Hindlimb muscle (tissue), 1 donor: ENCODE data around the gene MPV17. TPM values are rescaled to one million over a fixed set of nuclear protein-coding genes. Genes with fewer than 3 reads are reported as not detected.
A peak's percentile ranks its signal among the peaks of the same experiment; 100 is the strongest.
"Not testable (repeated sequence)": the region's sequence is repeated elsewhere in the genome, so short reads cannot be mapped to it uniquely, and the experiment has no call there.

Experiments
- DNase-seq: peaks from one replicate; pipeline ENCODE4 v3.0.0-alpha.2; 2013
- polyA plus RNA-seq: library from polyadenylated mRNA; unstranded; fragments of 120-200 nt; gene quantifications from one replicate; pipeline ENCODE4 v1.2.1, GENCODE V29; 2013; ENCODE audit not compliant: insufficient read length

MPV17 gene, protein sequence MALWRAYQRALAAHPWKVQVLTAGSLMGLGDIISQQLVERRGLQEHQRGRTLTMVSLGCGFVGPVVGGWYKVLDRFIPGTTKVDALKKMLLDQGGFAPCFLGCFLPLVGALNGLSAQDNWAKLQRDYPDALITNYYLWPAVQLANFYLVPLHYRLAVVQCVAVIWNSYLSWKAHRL
- 46.8 TPM for polyA plus RNA-seq

DNA sequence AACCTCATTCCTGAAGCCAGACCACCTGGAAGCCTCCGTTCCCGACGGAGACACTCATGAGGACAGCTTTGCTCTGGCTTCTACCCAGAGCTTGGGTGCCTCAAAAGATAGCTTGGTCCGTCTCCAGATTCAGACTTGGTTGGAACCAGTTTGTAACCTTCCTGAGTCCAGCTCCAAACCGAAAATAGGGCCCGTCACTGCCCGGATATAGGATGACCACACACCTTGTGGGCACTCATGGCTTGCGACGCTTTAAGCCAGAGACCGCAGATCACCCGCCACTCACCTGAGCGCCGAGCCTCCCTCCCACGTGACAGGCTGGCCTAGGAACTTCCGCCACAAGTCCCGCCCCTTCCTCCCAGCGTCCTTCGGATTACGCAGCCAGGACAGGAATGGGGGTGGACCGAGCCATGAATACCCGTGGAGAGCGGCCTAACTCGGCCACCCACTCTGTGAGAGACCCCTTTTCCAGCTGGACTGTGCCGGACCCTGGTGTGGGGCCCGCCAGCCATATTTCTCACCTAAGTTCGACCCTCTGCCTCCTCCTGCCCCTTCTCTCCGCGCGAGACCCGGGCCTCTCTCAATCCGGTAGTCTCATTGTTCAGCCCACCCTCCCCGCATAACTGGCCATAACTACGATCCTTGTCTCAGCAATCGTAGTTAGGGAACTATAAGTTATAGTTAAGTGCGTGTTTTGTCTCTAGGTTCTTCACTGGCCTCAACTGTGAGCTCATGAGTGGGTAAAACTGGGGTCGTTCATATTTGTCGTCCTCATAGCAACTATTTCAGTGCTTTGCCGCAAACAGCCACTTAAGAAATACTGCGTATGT lies at the start of gene MPV17:
Gene MPV17, minus strand, starts transcription at position 332 of the 830 bp plus-strand sequence. CDS start 580 bp downstream, outside the sequence.
- DNase-seq, result peak; percentile 92

DNA sequence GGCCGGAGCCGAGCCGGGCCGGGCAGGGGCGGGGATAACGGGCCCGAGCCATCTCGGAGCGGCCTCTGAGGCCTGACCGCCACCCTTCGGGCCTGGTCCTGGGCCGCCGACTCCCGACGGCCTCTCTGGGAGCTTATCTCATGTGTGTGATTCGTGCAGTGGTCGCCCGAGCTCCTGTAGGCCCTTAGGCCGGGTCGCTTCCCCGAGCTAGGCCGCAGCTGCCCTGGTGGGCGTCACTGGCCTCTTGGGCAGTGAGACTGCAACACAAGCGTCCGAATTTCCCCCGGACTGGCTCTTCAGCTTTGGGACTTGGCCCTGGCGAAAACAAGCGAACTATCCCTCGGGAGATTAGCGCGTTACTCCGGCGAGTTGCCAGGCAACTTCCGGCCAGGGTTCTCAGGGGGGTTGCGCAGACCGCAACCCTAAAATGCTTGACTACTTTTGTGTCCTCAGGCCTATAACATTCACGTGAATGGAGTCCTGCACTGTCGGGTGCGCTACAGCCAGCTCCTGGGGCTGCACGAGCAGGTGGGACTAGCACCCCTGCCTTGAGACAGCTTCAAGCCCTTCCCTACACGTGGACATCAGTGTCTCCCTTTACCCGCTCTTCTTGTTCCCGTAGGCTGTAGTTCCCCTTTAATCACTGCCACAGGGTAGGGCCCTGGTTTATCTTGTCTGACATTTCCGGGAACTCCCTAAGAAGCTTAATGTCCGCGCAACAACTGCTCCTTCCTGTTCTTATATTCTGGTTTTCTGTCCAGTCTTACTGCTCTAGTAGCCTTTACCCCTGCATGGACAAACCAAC lies 48.1 kb upstream of the MPV17 start:
- no peak for DNase-seq

DNA sequence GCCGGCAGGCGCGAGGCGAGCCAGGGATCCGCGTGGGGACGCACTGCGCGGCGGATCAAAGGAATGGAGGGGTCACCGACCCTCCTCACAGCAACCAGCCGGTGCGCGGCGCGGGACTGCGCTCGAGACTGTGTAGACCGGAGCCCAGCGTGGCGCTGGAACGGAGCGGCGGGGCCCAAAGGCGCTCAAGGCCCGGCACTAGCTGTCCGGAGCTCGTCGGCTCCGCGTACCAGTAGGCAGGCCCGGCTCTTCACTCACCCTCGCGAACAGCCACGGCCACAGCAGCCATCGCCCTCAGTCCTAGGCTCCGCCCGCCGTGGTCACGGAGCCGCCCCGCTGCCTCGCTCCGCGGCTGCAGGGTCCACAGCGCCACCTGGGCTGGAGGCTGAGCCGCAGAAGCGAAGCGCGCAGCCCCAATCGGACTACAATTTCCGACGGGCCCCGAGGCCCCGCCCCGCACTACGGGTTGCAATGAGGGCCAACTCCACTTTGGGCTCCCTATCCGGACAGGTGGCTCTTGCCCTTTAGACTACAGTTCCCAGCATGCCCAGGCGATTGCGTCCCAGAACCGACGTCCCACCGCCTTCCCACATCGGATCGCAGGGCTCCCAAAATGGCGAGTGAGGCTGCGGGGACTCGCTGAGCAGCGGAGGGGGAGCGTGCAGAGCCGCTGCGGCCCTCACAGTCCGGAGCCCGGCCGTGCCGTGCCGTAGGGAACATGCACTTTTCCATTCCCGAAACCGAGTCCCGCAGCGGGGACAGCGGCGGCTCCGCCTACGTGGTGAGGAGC lies 47.3 kb upstream of the MPV17 start, which contains the start of the genes EIF2B4 and SNX17:
Gene EIF2B4, minus strand, starts transcription at position 313 of the 790 bp plus-strand sequence. Its CDS starts 24 bp downstream, at position 289.
Gene SNX17, plus strand, starts transcription at position 591 of the 790 bp plus-strand sequence. Its CDS starts 128 bp downstream, at position 719.
- DNase-seq, result peak; percentile 99

DNA sequence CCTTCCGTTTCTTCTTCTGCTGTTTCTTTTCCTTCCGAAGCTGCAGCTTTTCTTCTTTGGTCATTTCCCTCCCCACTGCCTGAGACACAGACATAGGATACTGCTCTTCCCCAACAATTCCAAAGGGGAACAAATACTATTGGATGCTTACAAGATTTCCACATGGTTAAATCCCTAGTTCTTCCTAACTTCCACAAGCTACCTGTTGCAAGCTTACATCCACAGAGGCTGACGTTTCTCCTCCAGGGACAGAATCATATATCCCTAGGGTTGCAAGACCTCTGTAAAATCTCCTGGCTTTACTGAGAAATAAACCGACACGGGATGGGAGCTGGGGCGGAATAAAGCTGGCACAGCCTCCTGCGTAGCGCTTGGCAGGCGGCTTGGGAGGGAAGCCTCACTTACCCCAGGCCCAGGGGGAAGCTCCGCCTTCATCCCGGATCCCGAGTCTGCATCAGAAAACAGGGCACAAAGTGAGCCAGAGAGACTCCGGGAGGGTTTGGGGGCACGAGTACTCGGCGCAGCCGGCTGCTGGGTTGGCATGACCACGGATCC lies 46.7 kb upstream of the MPV17 start:
- no peak for DNase-seq

DNA sequence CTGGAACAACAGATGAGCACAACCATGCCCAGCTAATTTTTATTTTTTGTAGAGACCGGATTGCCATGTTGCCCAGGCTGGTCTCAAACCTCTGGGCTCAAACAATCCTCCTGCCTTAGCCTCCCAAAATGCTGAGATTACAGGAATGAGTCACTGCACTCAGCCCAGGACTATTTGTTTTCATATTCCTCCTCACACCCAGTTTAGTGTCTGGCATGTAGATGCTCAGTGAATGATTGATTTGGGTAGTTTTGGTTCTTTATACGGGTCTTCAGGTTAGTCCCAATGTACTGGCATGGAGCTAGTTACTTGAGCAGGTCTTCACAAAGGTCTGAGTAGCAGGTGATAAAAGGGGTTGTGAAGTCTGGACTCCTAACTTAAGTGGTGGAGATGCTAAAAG lies 41.0 kb upstream of the MPV17 start:
- no peak for DNase-seq

DNA sequence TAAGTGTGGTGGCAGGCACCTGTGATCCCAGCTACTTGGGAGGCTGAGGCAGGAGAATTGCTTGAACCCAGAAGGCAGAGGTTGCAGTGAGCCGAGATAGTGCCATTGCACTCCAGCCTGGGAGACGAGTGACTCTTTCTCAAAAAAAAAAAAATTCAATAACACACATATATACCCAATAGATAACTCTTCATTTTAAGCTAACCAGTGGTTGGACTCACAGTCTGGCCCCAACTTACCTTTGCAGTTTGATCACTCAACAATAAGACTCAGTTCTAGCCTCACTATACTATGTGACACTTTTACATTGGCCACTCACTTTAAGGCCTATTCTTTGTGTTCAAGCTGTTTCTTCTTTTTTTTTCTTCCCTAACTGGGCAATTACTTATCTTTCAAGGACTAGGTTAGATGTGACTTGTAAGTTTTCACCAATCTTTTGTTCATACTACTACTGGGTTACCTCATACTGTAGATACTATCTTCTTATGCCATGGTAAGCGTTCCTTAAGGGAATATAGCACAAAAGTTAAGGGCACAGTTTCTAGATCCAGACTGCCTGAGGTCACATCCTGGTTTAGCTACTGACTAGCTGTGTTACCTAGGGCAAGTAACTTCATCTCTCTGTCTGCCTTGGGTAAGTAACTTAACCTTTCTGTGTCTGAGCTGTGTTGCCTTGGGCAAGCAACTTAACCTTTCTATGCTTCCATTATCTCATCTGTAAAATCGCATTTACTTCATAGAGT lies 40.0 kb upstream of the MPV17 start:
- DNase-seq, result no peak

DNA sequence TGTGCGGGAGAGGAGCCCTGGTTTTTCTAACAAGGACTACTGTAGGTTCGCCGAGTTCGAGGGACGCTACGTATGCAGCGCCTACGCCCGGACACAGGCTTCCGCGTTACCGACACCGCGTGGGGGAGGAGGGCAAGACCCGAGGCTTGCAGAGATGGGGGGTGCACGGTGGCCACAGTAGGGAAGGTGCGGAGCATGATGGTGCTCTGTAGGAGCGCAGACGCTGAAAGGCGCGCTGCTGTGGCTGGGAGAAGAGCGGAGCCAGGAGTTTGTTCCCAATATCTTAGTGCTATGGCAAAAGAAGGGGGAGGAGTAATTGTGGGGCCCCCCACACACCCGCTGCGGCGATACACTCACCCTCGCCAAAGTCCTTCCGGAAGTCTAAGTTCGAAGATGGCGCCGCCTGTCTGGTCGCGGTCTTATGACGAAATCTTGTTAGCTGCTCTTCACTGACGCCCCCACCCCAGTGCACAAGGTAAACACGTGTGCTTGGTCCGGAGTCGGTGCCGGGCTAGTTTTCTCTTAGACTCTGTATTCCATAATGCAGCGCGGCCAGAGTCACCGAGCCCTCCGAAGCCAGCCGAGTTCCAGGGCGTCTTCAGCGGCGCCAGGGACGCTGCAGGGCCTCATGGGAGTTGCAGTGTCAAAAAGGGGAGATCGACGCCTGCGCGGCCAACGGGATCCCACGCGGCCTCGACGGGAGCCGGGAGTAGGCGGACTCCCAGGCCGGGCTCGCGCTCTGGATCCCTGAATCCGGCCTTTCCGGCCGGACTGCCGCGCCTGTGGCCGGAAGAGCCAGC lies 33.7 kb upstream of the MPV17 start, which contains the start of gene GTF3C2:
Gene GTF3C2, minus strand, starts transcription at position 383 of the 800 bp plus-strand sequence. CDS start 13,210 bp downstream, outside the sequence.
- DNase-seq, result peak; percentile 96

DNA sequence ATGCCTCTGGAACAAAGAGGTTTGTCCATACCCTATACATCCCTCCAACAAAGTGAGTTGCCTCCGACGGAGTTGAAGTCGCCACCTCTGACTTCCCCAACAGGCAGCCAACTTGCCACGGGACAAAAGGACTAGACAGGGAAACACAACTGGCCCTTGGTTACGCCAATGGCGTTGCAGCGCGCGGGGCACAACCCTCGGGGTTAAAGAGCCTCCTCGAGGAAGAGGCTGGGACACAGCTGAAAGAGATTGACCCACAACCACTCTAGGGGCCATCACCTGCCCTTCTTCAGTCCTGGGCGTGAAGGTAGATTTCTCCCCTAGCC lies 33.1 kb upstream of the MPV17 start:
- DNase-seq, result no peak

DNA sequence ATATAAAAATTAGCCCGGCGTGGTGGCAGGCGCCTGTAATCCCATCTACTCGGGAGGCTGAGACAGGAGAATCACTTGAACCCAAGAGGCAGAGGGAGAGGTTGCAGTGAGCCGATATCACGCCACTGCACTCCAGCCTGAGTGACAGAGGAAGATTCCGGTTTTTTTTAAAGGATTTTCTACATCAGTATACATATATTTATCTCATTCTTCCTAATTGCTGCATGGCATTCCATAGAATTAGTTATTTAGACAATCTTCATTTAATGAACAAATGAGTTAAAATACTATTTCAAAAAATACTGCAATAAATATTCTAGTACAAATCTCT lies 31.7 kb upstream of the MPV17 start:
- no peak for DNase-seq

DNA sequence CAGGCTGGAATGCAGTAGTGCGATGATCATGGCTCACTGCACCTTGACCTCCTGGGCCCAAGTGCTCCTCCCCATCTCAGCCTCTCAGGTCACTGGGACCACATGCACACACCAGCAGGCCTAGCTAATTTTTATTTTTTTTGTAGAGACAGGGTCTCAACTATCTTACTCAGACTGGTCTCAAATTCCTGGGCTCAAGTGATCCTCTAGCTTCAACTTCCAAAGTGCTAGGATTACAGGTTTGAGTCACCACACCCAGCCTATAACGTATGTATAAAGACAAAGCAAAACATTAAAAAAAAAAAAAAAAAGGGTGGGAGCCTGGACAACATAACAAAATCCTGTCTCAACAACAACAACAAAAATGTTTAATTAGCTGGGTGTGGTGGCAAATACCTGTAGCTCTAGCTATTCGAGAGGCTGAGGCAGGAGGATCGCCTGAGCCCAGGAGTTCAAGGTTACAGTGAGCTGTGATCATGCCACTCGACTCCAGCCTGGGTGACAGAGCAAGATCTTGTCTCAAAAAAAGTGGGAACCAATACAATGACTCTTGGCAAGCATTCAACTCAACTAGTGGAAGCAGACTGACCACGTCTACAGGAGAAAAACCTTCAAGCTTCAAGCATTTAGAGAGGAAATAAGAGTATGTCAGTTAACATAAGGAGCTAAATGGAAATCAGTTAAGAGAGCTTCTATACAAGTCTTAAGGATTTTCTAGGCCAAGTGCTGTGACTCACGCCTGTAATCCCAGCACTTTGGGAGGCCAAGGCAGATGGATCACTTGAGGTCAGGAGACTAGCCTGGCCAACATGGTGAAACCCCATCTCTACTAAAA lies 31.1 kb upstream of the MPV17 start:
- no peak for DNase-seq

DNA sequence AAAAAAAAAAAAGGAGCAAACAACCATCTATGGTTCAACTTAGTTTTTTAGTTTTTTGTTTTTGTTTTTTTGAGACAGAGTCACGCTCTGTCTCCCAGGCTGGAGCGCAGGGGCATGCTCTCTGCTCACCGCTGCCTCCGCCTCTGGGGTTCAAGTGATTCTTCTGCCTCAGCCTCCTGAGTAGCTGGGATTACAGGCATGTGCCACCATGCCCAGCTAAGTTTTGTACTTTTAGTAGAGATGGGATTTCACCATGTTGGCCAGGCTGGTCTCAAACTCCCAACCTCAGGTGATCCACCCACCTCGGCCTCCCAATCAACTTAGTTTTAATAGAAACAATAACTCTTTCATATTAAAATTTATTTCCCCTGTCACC lies 30.5 kb upstream of the MPV17 start:
- DNase-seq, result not testable (repeated sequence)

DNA sequence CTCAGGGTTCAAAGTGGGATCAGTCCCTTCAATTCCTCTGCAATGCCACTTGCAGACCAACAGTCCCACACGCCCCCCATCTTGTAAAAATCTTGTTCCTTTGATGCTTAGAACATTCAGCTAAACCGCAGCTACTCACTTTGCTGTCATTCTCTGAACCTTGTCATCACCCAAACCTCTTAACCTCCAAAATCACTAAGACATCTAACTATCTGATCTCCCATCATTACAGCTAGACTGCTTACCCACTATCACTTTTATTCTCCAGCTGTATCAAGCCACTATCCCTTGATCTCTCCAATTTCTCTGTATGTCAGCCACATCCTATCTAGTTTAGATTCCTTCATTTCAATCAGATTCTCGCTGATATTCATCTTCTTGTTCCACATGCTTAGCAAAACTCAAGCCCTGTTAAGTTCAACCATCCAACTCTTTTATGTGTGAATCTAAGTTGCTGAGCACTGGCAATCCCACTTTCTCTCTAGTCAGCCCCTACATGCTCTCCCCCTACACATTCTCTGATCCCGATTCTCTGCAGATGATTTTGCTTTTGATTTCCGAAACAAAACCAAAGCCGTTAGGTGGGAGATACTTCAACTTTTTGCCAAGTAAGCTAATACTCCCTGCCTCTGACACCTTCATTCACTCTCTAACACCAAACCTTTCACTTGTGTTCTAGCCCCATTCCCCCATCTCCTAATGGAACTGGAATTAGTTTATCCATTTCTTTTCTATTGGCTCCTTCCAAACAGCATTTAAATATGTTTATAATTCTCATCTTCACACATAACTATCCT lies 29.1 kb upstream of the MPV17 start:
- DNase-seq, result no peak

DNA sequence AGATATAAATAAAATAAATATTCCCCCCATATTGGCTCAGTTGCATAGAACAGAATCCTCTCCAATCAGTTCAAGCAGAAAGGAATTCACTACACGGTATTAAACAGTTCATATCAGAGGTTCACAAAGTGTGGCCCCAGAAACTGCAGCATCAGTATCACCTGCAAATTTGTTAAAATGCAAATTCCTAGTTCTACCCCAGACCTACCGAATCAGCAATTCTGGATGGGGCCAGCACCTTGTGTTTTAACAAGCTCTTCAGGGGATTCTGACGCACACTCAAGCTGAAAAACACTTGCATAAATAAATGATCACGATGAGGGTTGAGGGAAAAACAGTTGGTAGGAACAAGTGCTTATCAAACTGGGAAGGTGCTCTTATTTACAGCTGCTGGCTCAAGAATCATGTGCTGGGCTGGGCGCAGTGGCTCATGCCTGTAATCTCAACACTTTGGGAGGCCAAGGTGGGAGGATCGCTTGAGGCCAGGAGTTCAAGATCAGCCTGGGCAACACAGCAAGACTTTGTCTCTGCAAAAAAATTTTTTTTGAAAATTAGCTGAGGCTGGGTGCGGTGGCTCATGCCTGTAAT lies 27.3 kb upstream of the MPV17 start:
- no peak for DNase-seq

DNA sequence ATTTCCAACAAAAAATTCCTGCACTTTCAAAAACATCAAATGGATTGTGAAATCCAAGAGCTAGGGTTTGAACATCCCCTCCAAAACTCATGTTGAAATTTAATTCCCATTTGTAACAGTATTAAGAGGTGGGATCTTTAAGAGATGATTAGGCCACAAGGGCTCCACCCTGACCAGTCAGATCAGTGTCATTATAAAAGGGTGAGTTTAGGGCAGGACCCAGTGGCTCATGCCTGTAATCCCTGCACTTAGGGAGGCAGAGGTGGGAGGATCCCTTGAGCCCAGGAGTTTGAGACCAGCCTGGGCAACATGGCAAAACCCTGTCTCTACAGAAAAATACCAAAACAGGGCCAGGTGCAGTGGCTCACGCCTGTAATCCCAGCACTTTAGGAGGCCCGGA lies 24.7 kb upstream of the MPV17 start:
- DNase-seq, result no peak

DNA sequence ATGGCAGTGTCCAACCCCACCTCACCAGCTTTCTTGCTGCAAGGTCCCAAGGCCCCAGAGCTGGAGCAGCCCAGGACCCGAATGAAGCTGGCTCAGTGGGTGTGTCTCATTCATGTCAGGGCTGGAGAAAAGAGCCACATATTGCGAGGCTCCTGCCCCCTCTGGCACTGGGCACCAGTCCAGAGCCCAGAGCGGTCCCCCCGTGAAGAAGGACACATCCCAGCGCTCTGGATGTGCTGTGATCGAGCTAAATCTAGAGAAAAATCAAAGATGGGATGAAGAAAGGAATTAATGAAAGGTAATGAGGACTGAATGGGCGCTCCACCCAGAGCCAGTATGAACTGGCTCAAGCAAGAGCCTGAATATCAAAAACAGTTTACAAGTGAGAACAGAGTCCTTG lies 13.3 kb upstream of the MPV17 start:
- no peak for DNase-seq

DNA sequence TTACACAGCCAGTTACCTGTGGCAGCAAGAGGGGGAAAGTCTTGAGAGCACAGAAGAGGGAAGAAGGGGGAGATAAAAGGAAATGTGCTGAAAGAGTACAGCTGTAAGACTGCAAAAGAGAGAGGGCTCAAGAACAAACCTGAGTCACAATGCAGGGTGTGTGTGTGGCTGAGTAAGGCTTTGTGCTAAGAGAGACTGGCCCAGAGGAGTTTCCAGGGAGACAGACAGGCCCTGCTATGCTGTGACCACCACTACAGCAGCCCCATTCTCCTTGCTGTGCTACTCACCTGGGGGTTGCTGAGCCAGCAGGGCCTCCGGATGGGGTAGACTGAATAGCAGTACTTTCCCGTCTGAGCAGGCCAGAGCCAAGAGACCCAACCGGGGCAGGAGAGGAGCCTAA lies 12.4 kb upstream of the MPV17 start:
- DNase-seq, result no peak

DNA sequence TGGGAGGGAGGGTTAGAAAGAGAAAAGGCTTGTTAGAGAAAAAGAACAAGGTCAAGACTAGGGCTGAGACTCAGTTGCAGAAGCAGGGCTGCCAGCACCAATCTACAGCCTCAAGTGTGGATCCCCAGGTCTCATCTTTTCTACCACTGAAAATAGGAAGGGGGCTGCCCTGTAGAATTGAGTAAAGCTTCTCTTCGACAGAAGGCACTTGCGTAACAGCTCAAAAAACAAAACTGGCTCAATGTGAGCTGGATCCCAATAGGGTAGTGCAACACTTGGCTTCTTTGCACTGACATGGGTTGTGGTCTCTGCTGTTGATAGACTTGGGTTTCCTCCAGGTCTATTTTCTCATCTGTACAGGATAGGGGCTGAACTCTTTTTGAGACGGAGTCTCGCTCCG lies 1.8 kb upstream of the MPV17 start:
- no peak for DNase-seq

DNA sequence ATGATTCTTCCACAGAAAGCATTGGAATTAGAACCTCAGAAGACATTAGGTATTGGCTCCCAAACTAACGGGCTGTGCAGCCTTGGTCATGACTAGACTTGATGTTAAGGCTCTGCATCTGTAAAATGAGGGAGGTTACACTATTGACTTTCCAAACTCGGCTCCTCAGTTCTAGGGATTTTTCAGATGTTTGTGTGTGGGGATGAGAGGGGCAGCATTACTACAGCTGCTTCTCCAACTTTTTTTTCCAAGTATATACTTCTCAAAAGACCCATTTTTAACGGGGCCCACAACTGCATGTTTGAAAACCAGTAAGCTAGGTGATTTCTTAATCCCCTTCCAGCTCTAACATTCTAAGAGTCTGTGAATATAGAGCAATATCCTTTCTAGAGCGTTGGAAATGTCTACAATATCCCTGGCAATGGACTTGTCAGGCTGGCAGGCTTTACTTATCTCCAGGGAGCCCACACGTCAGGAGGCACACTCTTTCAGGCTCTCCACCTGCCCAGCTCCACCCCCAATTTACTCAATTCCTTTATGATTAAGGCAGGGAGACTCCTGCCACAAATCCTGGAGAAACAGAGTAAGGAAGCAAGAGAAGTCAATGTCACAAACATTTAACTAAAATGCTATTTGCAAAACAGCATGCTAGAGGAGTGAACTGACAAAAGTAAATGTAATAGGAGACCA lies 844 bp upstream of the MPV17 start:
- peak; percentile 22 for DNase-seq
